BLaER1 treated with 17β-estradiol and CSF1 and Interleukin-3, amounts not matched to agents 10 nM and 100 nM (cell line): Measurements from ENCODE around the gene ZNF628.

ENCODE experiments used
- H3K27ac ChIP-seq, 11 experiments: shearing (Covaris generic); formaldehyde crosslinking; 2 replicates each; pipeline ENCODE4 v1.8.1; 2022
- H3K27me3 ChIP-seq, 11 experiments: shearing (Covaris generic); formaldehyde crosslinking; 2 replicates each; pipeline ENCODE4 v1.8.1; 2022
- H3K36me3 ChIP-seq, 11 experiments: shearing (Covaris generic); formaldehyde crosslinking; 2 replicates each; pipeline ENCODE4 v1.8.1; 2022
- H3K4me1 ChIP-seq, 10 experiments: shearing (Covaris generic); formaldehyde crosslinking; 2 replicates each; pipeline ENCODE4 v1.8.1; 2022
- H3K4me2 ChIP-seq, 11 experiments: shearing (Covaris generic); formaldehyde crosslinking; 2 replicates each; pipeline ENCODE4 v1.8.1; 2022
- H3K4me3 ChIP-seq, 10 experiments: shearing (Covaris generic); formaldehyde crosslinking; 2 replicates each; pipeline ENCODE4 v1.8.1; 2022
- H3K9ac ChIP-seq, 11 experiments: shearing (Covaris generic); formaldehyde crosslinking; 2 replicates each; pipeline ENCODE4 v1.8.1; 2022
- H3K9me3 ChIP-seq, 11 experiments: shearing (Covaris generic); formaldehyde crosslinking; replicated peaks in 1 of 11; 2 replicates each; pipeline ENCODE4 v1.8.1; 2022
- H4K20me1 ChIP-seq, 11 experiments: shearing (Covaris generic); formaldehyde crosslinking; 2 replicates each; pipeline ENCODE4 v1.8.1; 2022
- Cebpa-rat ChIP-seq, 11 experiments: shearing (Covaris generic); IDR thresholded peaks; 2 replicates each; pipeline ENCODE4 v1.8.1; 2022

The ZNF628 gene

DNA sequence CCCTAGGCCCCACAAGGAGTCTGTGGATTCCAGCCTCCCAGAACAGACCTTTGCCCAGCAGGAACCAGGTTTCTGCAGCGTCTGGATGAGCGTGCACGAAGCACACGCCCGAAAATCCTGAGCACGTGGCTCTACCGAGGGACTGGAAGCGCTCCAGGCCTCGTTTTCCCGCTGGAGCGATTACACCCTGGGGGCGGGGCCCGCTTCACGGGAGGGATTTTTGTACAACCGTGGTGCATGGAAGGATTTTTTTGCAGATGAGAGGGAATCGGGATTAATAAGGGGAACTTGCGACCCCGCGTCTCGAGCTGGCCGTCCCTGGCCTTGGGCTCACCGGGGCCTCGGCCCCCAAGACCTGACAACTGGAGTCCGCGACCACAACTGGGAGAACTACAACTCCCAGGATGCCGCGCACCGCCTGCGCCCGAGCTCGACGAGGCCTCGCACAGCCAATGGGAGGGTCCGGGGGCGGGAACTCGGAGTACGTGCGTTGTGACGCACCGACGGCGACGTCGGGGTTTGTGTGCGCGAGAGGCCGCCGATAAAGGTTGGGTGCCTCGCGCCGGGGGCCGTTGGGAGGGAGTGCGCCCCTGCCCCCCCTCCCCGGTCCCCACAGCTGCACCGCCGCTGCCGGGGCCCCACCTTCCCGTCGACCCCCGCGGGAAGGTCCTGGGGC lies at the start of gene ZNF628:
TSS of gene ZNF628 (plus strand) at position 518 of the 676 bp plus-strand sequence. CDS start 3,294 bp downstream, outside the sequence.
- Histone ChIP-seq H4K20me1 (peaks cover 0 to 31% (median 13%) of the 10 kb centered on the region in 11 experiments; a peak in 13 of 22 replicates), H3K9ac (peak within 1 kb of the TSS; percentile 69 to 85 (median 77)), H3K4me2 (peak within 1 kb of the TSS; percentile 86 to 95 (median 90)), H3K4me1 (peaks cover 27 to 48% (median 41%) of the 10 kb centered on the region in 10 experiments), H3K27ac (peak within 1 kb of the TSS; percentile 46 to 87 (median 76)), H3K4me3 (peak within 1 kb of the TSS; percentile 63 to 71 (median 66)), H3K27me3 (no peaks in the 10 kb centered on the region), H3K36me3 (peaks cover 0 to 11% (median under 1%) of the 10 kb centered on the region in 11 experiments; a peak in 9 of 22 replicates), H3K9me3 (no peaks in the 10 kb centered on the region)
- TF ChIP-seq Cebpa-rat (IDR thresholded peaks at IDR 0.05): no peak

DNA sequence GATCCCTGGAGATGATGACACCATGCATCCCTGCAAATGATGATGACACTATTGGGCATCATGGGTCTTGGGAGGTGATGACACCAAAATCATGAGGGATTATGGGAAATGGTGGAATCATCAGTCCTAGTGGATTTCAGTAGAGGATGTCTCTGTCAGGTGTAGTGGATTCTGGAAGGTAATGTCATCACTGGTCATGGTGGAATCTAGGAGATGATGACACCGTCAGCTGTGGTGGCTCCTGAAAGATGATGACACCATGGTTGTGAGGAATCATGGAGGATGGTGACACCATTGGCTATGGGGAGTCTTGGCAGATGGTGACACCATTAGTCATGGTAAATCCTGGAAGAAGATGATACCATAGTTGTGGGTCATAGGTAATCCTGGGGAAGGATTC lies 45.2 kb upstream of the ZNF628 start:
- Histone ChIP-seq H3K9me3 (peaks cover 8 to 47% (median 17%) of the 10 kb centered on the region in 11 experiments; a peak in 21 of 22 replicates), H3K36me3 (no peaks in the 10 kb centered on the region), H3K4me2 (no peak overlapping the region), H4K20me1 (0 out of 22 replicates have a peak, but pooled peaks cover 0 to under 1% (median 0%) of the 10 kb centered on the region in 11 experiments), H3K27me3 (peaks cover 0 to 22% (median 9%) of the 10 kb centered on the region in 11 experiments; a peak in 14 of 22 replicates), H3K4me3 (no peak overlapping the region), H3K27ac (no peak overlapping the region), H3K9ac (no peak overlapping the region), H3K4me1 (no peaks in the 10 kb centered on the region; a peak in 1 of 20 replicates)
- TF ChIP-seq Cebpa-rat (IDR thresholded peaks at IDR 0.05): no peak

DNA sequence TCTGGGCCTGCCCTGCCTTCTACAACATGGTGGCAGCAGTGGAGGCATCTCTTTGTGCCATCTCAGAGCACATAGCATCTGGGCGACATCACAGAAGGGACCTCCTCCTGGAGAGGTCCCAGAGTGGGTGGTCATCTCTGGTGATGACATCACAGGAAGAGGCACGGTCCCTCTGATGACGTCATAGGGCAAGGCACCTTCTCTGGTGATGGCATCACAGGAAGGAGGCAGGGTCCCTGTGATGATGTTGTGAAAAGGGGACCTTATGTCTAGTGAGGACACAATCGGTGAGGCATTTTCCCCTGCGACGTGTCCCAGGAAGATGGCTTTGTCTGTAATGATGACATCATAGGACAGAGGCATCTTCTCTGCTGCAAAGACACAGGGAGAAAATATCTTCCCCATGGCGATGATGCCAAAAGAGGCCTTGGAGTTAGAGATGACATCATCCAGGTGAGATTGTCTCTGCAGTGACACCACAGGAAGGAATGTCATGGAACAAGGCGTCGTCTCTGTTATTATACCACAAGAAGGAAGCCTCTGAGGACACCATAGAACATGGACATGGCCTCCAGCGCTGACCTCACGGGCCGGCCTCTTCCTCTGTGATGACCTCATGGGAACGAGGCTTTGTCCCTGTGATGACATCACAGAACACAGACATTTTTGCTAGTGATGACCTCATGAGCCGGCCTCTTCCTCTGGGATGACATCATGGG lies 44.0 kb upstream of the ZNF628 start:
- no peak overlapping the region for H3K27ac ChIP-seq
- no peaks in the 10 kb centered on the region; a peak in 1 of 20 replicates for H3K4me1 ChIP-seq
- H3K9me3 ChIP-seq: peaks cover 8 to 47% (median 17%) of the 10 kb centered on the region in 11 experiments; a peak in 21 of 22 replicates
- no peak for TF ChIP-seq Cebpa-rat (IDR thresholded peaks at IDR 0.05)
- H3K9ac ChIP-seq: no peak overlapping the region
- no peaks in the 10 kb centered on the region for H3K36me3 ChIP-seq
- no peak overlapping the region for H3K4me2 ChIP-seq
- H3K27me3 ChIP-seq: peaks cover 7 to 35% (median 20%) of the 10 kb centered on the region in 11 experiments; a peak in 19 of 22 replicates
- H3K4me3 ChIP-seq: no peak overlapping the region
- peaks cover 0 to 11% (median 0%) of the 10 kb centered on the region in 11 experiments; a peak in 1 of 22 replicates for H4K20me1 ChIP-seq

DNA sequence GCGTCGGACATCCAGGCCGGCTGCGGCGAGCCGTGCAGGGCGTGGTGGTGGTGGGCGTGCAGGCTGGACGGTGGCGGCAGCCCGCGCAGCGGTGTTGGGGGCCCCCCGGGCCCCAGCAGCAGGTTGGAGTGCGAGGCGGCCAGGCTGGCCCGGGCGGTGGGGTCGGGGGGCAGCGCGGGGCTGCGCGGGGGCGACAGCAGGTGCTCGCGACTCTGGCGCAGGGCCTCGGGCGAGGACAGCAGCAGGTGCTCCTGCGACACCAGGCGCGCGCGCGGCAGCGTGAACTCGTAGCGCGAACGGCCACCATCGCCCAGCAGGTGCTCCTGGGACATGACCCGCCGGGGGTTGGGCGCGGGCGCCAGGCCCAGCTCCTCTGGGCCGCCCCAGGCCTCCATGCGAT lies 43.1 kb upstream of the ZNF628 start:
- H3K27me3 ChIP-seq: peaks cover 11 to 44% (median 29%) of the 10 kb centered on the region in 11 experiments
- TF ChIP-seq Cebpa-rat (IDR thresholded peaks at IDR 0.05): no peak
- peaks cover 0 to 11% (median 0%) of the 10 kb centered on the region in 11 experiments; a peak in 2 of 22 replicates for H4K20me1 ChIP-seq
- no peak overlapping the region for H3K4me3 ChIP-seq
- H3K27ac ChIP-seq: no peak overlapping the region
- H3K4me1 ChIP-seq: no peaks in the 10 kb centered on the region; a peak in 1 of 20 replicates
- peaks cover 8 to 47% (median 17%) of the 10 kb centered on the region in 11 experiments; a peak in 21 of 22 replicates for H3K9me3 ChIP-seq
- no peaks in the 10 kb centered on the region for H3K36me3 ChIP-seq
- H3K9ac ChIP-seq: no peak overlapping the region
- no peak overlapping the region for H3K4me2 ChIP-seq

- Histone ChIP-seq H3K27ac (no peak overlapping the region), H3K4me3 (no peak overlapping the region), H3K9me3 (peaks cover 8 to 52% (median 17%) of the 10 kb centered on the region in 11 experiments; a peak in 21 of 22 replicates), H3K9ac (no peak overlapping the region), H4K20me1 (peaks cover 0 to 15% (median 0%) of the 10 kb centered on the region in 11 experiments; a peak in 4 of 22 replicates), H3K36me3 (no peaks in the 10 kb centered on the region), H3K4me1 (no peaks in the 10 kb centered on the region; a peak in 1 of 20 replicates), H3K27me3 (peaks cover 22 to 49% (median 40%) of the 10 kb centered on the region in 11 experiments), H3K4me2 (no peak overlapping the region)
- no peak for TF ChIP-seq Cebpa-rat (IDR thresholded peaks at IDR 0.05)
Observed at GRCh38 chr19:55434356-55434919, 42.0 kb upstream of the ZNF628 start.

DNA sequence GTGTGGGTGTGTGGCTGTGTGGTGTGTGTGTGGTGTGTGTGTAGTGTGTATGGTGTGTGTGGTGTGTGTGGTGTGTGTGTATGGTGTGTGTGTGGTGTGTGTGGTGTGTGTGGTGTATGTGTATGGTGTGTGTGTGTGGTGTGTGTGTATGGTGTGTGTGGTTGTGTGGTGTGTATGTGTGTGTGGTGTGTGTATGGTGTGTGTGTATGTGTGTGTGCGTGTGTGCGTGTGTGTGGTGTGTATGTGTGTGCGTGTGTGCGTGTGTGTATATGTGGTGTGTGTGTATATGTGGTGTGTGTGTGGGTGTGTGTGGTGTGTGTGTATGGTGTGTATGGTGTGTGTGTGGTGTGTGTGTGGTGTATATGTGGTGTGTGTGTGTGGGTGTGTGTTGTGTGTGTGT lies 41.4 kb upstream of the ZNF628 start:
- peaks cover 0 to 17% (median 0%) of the 10 kb centered on the region in 11 experiments; a peak in 4 of 22 replicates for H4K20me1 ChIP-seq
- peaks cover 8 to 50% (median 17%) of the 10 kb centered on the region in 11 experiments; a peak in 21 of 22 replicates for H3K9me3 ChIP-seq
- H3K9ac ChIP-seq: no peak overlapping the region
- H3K27me3 ChIP-seq: peaks cover 28 to 55% (median 46%) of the 10 kb centered on the region in 11 experiments
- no peaks in the 10 kb centered on the region for H3K36me3 ChIP-seq
- TF ChIP-seq Cebpa-rat (IDR thresholded peaks at IDR 0.05): no peak
- no peak overlapping the region for H3K4me2 ChIP-seq
- H3K27ac ChIP-seq: no peak overlapping the region
- peaks cover 0 to under 1% (median 0%) of the 10 kb centered on the region in 10 experiments; a peak in 2 of 20 replicates for H3K4me1 ChIP-seq
- no peak overlapping the region for H3K4me3 ChIP-seq

DNA sequence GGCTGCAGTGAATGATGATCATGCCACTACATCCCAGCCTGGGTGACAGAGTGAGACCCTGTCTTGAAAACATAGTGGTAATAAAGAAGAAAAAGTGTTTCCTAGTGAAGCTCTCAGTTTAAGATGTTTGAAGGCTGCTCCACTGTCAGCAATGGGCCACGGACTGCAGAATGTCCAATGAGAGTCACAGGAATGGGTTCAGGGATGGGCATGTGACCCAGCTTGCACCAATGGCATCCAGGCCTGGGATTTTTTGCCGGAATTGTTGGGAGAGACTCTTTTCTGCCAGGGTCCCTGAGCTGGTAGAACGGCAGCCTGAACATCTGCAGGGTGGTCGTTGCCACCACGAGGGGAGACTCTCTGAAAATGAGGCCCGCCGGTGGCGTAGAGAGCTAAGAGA lies 39.6 kb upstream of the ZNF628 start:
- Histone ChIP-seq H3K4me3 (no peak overlapping the region), H3K9me3 (peaks cover 0 to 38% (median 5%) of the 10 kb centered on the region in 11 experiments; a peak in 12 of 22 replicates), H3K4me1 (peaks cover 0 to 19% (median 15%) of the 10 kb centered on the region in 10 experiments; a peak in 15 of 20 replicates), H3K27me3 (peaks cover 46 to 73% (median 64%) of the 10 kb centered on the region in 11 experiments), H3K36me3 (no peaks in the 10 kb centered on the region), H3K9ac (no peak overlapping the region), H3K4me2 (no peak overlapping the region), H4K20me1 (peaks cover 0 to 31% (median 4%) of the 10 kb centered on the region in 11 experiments; a peak in 9 of 22 replicates), H3K27ac (no peak overlapping the region)
- no peak for TF ChIP-seq Cebpa-rat (IDR thresholded peaks at IDR 0.05)

GRCh38 chr19:55437410-55437809 lies 39.0 kb upstream of the ZNF628 start:
- H3K27me3 ChIP-seq: peaks cover 52 to 79% (median 70%) of the 10 kb centered on the region in 11 experiments
- H3K4me2 ChIP-seq: peak overlapping the region in 5 of 11 experiments; percentile 12 to 59 (median 15); a peak in 5 of 22 replicates

More at GRCh38 chr19:55437410-55437809, 39.0 kb upstream of the ZNF628 start:
- Histone ChIP-seq H3K36me3 (no peaks in the 10 kb centered on the region), H3K27ac (no peak overlapping the region), H3K9me3 (peaks cover 0 to 32% (median 5%) of the 10 kb centered on the region in 11 experiments; a peak in 9 of 22 replicates), H3K4me3 (no peak overlapping the region), H4K20me1 (peaks cover 0 to 34% (median 4%) of the 10 kb centered on the region in 11 experiments; a peak in 9 of 22 replicates), H3K9ac (no peak overlapping the region), H3K4me1 (peaks cover 0 to 22% (median 17%) of the 10 kb centered on the region in 10 experiments; a peak in 15 of 20 replicates)
- no peak for TF ChIP-seq Cebpa-rat (IDR thresholded peaks at IDR 0.05)
